Osteocyte (in vitro differentiated cells): Measurements from ENCODE around the gene TUBB1. TPM values are rescaled to one million over a fixed set of nuclear protein-coding genes. Genes with fewer than 3 reads are reported as not detected.

Experiments
- DNase-seq: peaks from one replicate; pipeline ENCODE4 v3.0.0; 2021; ENCODE audit warnings: mixed read lengths; ENCODE audit not compliant: unreplicated experiment; ENCODE audit errors: extremely low spot score
- H3K27ac Mint-ChIP-seq: one replicate; pipeline ENCODE4 v1.8.0; 2021; ENCODE audit warnings: mild to moderate bottlenecking, mixed read lengths; ENCODE audit not compliant: unreplicated experiment
- H3K27me3 Mint-ChIP-seq: one replicate; pipeline ENCODE4 v1.8.0; 2021; ENCODE audit warnings: mixed read lengths; ENCODE audit not compliant: unreplicated experiment
- H3K36me3 Mint-ChIP-seq: one replicate; pipeline ENCODE4 v1.8.0; 2021; ENCODE audit warnings: mixed read lengths; ENCODE audit not compliant: unreplicated experiment
- H3K4me1 Mint-ChIP-seq: one replicate; pipeline ENCODE4 v1.8.0; 2021; ENCODE audit warnings: mixed read lengths; ENCODE audit not compliant: unreplicated experiment
- H3K4me3 Mint-ChIP-seq: one replicate; pipeline ENCODE4 v1.8.0; 2021; ENCODE audit warnings: mild to moderate bottlenecking, moderate library complexity, mixed read lengths; ENCODE audit not compliant: unreplicated experiment
- H3K9me3 Mint-ChIP-seq: one replicate; pipeline ENCODE4 v1.8.0; 2021; ENCODE audit warnings: mixed read lengths; ENCODE audit not compliant: unreplicated experiment
- CTCF ChIP-seq: fragments of 200-600 bp; sonication (generic); IDR thresholded peaks from 2 replicates; pipeline ENCODE4 v1.5.0; 2021; ENCODE audit warnings: antibody characterized with exemption, mild to moderate bottlenecking, moderate library complexity
- total RNA-seq: library from RNA; stranded (reverse); gene quantifications from 2 replicates; pipeline ENCODE4 v1.2.1, GENCODE V29; 2021

The TUBB1 gene
- total RNA-seq, 1 donor from 2014 or later, result not detected

- no peak for TF ChIP-seq CTCF
- peaks cover 2% of the 10 kb centered on the region for H3K4me1 Mint-ChIP-seq
- H3K9me3 Mint-ChIP-seq, result no peaks in the 10 kb centered on the region
- H3K27ac Mint-ChIP-seq, result peak overlapping the region; percentile 67
- H3K36me3 Mint-ChIP-seq, result no peaks in the 10 kb centered on the region
- DNase-seq, result no peak
- no peak overlapping the region for H3K4me3 Mint-ChIP-seq
- H3K27me3 Mint-ChIP-seq, result no peaks in the 10 kb centered on the region
Observed at GRCh38 chr20:59003836-59004492, 15.3 kb upstream of the TUBB1 start.

- no peaks in the 10 kb centered on the region for H3K9me3 Mint-ChIP-seq
- DNase-seq, result no peak
- H3K36me3 Mint-ChIP-seq, result no peaks in the 10 kb centered on the region
- no peaks in the 10 kb centered on the region for H3K27me3 Mint-ChIP-seq
- peaks cover 2% of the 10 kb centered on the region for H3K4me1 Mint-ChIP-seq
- H3K27ac Mint-ChIP-seq, result no peak overlapping the region
- H3K4me3 Mint-ChIP-seq, result no peak overlapping the region
- TF ChIP-seq CTCF, result no peak
Observed at GRCh38 chr20:59004493-59004762, 14.8 kb upstream of the TUBB1 start.

- no peaks in the 10 kb centered on the region for H3K36me3 Mint-ChIP-seq
- H3K9me3 Mint-ChIP-seq, result no peaks in the 10 kb centered on the region
- no peak overlapping the region for H3K4me3 Mint-ChIP-seq
- no peak overlapping the region for H3K27ac Mint-ChIP-seq
- H3K4me1 Mint-ChIP-seq, result peaks cover 5% of the 10 kb centered on the region
- no peak for DNase-seq
- H3K27me3 Mint-ChIP-seq, result no peaks in the 10 kb centered on the region
- TF ChIP-seq CTCF, result no peak
Observed at GRCh38 chr20:59004763-59005522, 14.3 kb upstream of the TUBB1 start.

- no peaks in the 10 kb centered on the region for H3K36me3 Mint-ChIP-seq
- DNase-seq, result no peak
- H3K27me3 Mint-ChIP-seq, result no peaks in the 10 kb centered on the region
- TF ChIP-seq CTCF, result no peak
- H3K9me3 Mint-ChIP-seq, result no peaks in the 10 kb centered on the region
- peaks cover 11% of the 10 kb centered on the region for H3K4me1 Mint-ChIP-seq
- no peak overlapping the region for H3K27ac Mint-ChIP-seq
- no peak overlapping the region for H3K4me3 Mint-ChIP-seq
Observed at GRCh38 chr20:59005523-59006166, 13.6 kb upstream of the TUBB1 start.

GRCh38 chr20:59006167-59006863, 12.9 kb upstream of the TUBB1 start:
- no peak overlapping the region for H3K4me3 Mint-ChIP-seq
- DNase-seq, result no peak
- H3K27ac Mint-ChIP-seq, result no peak overlapping the region
- no peak for TF ChIP-seq CTCF
- H3K36me3 Mint-ChIP-seq, result no peaks in the 10 kb centered on the region
- no peaks in the 10 kb centered on the region for H3K27me3 Mint-ChIP-seq
- peaks cover 17% of the 10 kb centered on the region for H3K4me1 Mint-ChIP-seq
- no peaks in the 10 kb centered on the region for H3K9me3 Mint-ChIP-seq
